ENCODE measurements around the gene NME5. TPM values are rescaled to one million over a fixed set of nuclear protein-coding genes. Genes with fewer than 3 reads are reported as not detected.
"Not testable (repeated sequence)": the region's sequence is repeated elsewhere in the genome, so short reads cannot be mapped to it uniquely, and the experiment has no call there.

The NME5 gene
- polyA plus RNA-seq, 3 donors: 1.2 to 3.0 (median 2.0) TPM

- not testable (repeated sequence) for H3K27ac ChIP-seq (ENCODE audit: low read depth, low read length)
- WGBS, 3 donors: 86 to 95% (median 91%) methylated on average over 6 of the region's 6 CpGs
These were observed 4.3 kb upstream of the NME5 start for GRCh38 chr5:138143578-138143977.

- H3K27ac ChIP-seq (ENCODE audit: low read depth, low read length): no peak overlapping the region
- 55 to 70% (median 62%) methylated on average over 1 of the region's 1 CpG for WGBS, 3 donors
These were observed 2.5 kb upstream of the NME5 start for GRCh38 chr5:138141734-138142133.

GRCh38 chr5:138140268-138140667, 1.0 kb upstream of the NME5 start:
- WGBS, 3 donors: 64 to 71% (median 65%) methylated on average over 4 of the region's 4 CpGs
- no peak overlapping the region for H3K27ac ChIP-seq (ENCODE audit: low read depth, low read length)

GRCh38 chr5:138139781-138140090, 508 bp upstream of the NME5 start:
- 50 to 56% (median 52%) methylated on average over 3 of the region's 3 CpGs for WGBS, 3 donors

GRCh38 chr5:138132543-138132942, 6.7 kb downstream of the NME5 start:
- 91 to 93% (median 92%) methylated on average over 7 of the region's 7 CpGs for WGBS, 3 donors
- H3K27ac ChIP-seq (ENCODE audit: low read depth, low read length): no peak overlapping the region

More at GRCh38 chr5:138139781-138140090, 508 bp upstream of the NME5 start:
- H3K27ac ChIP-seq (ENCODE audit: low read depth, low read length): no peak overlapping the region

GRCh38 chr5:138129347-138129746, 9.9 kb downstream of the NME5 start:
- WGBS, 3 donors: 92 to 95% (median 94%) methylated on average over 6 of the region's 6 CpGs
- no peak overlapping the region for H3K27ac ChIP-seq (ENCODE audit: low read depth, low read length)

- H3K27ac ChIP-seq (ENCODE audit: low read depth, low read length): no peak overlapping the region
- WGBS, 3 donors: 40 to 59% (median 43%) methylated on average over 5 of the region's 5 CpGs
These were observed 10.9 kb downstream of the NME5 start for GRCh38 chr5:138128334-138128733.

- H3K27ac ChIP-seq (ENCODE audit: low read depth, low read length): no peak overlapping the region
These were observed 24.0 kb downstream of the NME5 start for GRCh38 chr5:138115254-138115653.

GRCh38 chr5:138111937-138112336, 27.3 kb downstream of the NME5 start:
- no peak overlapping the region for H3K27ac ChIP-seq (ENCODE audit: low read depth, low read length)
- WGBS, 3 donors: 22 to 38% (median 36%) methylated on average over 1 of the region's 1 CpG

GRCh38 chr5:138111181-138111580, 28.0 kb downstream of the NME5 start:
- no peak overlapping the region for H3K27ac ChIP-seq (ENCODE audit: low read depth, low read length)
- whole genome bisulfite sequencing, 3 donors: 71 to 88% (median 79%) methylated on average over 4 of the region's 4 CpGs

- no peak overlapping the region for H3K27ac ChIP-seq (ENCODE audit: low read depth, low read length)
- WGBS, 3 donors: 51 to 65% (median 56%) methylated on average over 4 of the region's 4 CpGs
These were observed 28.8 kb downstream of the NME5 start for GRCh38 chr5:138110266-138110963.

GRCh38 chr5:138109463-138110265, 29.6 kb downstream of the NME5 start:
- WGBS, 3 donors: 69 to 90% (median 86%) methylated on average over 1 of the region's 1 CpG
- no peak overlapping the region for H3K27ac ChIP-seq (ENCODE audit: low read depth, low read length)

- WGBS, 3 donors: 32 to 39% (median 38%) methylated on average over 1 of the region's 1 CpG
These were observed 32.0 kb downstream of the NME5 start for GRCh38 chr5:138107213-138107612.

GRCh38 chr5:138105709-138106108, 33.5 kb downstream of the NME5 start:
- WGBS, 3 donors: 90 to 95% (median 94%) methylated on average over 6 of the region's 6 CpGs
- no peak overlapping the region for H3K27ac ChIP-seq (ENCODE audit: low read depth, low read length)

More at GRCh38 chr5:138107213-138107612, 32.0 kb downstream of the NME5 start:
- no peak overlapping the region for H3K27ac ChIP-seq (ENCODE audit: low read depth, low read length)

GRCh38 chr5:138103319-138103637, 36.0 kb downstream of the NME5 start:
- WGBS, 3 donors: 16 to 33% (median 23%) methylated on average over 3 of the region's 3 CpGs
- no peak overlapping the region for H3K27ac ChIP-seq (ENCODE audit: low read depth, low read length)

GRCh38 chr5:138102454-138103318, 36.5 kb downstream of the NME5 start:
- WGBS, 3 donors: 63 to 71% (median 67%) methylated on average over 7 of the region's 7 CpGs

GRCh38 chr5:138096997-138097828, 42.0 kb downstream of the NME5 start:
- no peak overlapping the region for H3K27ac ChIP-seq (ENCODE audit: low read depth, low read length)
- WGBS, 3 donors: 88 to 90% (median 88%) methylated on average over 11 of the region's 11 CpGs

More at GRCh38 chr5:138102454-138103318, 36.5 kb downstream of the NME5 start:
- H3K27ac ChIP-seq (ENCODE audit: low read depth, low read length): no peak overlapping the region

GRCh38 chr5:138096363-138096762, 42.9 kb downstream of the NME5 start:
- 80 to 86% (median 82%) methylated on average over 2 of the region's 2 CpGs for WGBS, 3 donors
- no peak overlapping the region for H3K27ac ChIP-seq (ENCODE audit: low read depth, low read length)
